ENCODE data around the gene MADD. TPM values are rescaled to one million over a fixed set of nuclear protein-coding genes. Genes with fewer than 3 reads are reported as not detected.

Gene MADD
- polyA plus RNA-seq, 1 donor from 2014 or later: 66.9 TPM

- TF ChIP-seq MXI1 (conservative IDR thresholded peaks at IDR 0.05; ENCODE audit: poor library complexity, severe bottlenecking) (no peak), TAF1 (IDR thresholded peaks at IDR 0.05; ENCODE audit: low read depth) (no peak), EP300 (conservative IDR thresholded peaks at IDR 0.05; ENCODE audit: poor library complexity, severe bottlenecking) (no peak), EZH2 (IDR thresholded peaks at IDR 0.05; ENCODE audit: borderline replicate concordance, insufficient read depth, low read length, poor library complexity, severe bottlenecking) (no peak), SMC3 (conservative IDR thresholded peaks at IDR 0.05; ENCODE audit: poor library complexity) (no peak), POLR2AphosphoS5 (IDR thresholded peaks at IDR 0.05) (no peak), RAD21 (conservative IDR thresholded peaks at IDR 0.05) (no peak)
- TF ChIP-seq, protein P1, sequence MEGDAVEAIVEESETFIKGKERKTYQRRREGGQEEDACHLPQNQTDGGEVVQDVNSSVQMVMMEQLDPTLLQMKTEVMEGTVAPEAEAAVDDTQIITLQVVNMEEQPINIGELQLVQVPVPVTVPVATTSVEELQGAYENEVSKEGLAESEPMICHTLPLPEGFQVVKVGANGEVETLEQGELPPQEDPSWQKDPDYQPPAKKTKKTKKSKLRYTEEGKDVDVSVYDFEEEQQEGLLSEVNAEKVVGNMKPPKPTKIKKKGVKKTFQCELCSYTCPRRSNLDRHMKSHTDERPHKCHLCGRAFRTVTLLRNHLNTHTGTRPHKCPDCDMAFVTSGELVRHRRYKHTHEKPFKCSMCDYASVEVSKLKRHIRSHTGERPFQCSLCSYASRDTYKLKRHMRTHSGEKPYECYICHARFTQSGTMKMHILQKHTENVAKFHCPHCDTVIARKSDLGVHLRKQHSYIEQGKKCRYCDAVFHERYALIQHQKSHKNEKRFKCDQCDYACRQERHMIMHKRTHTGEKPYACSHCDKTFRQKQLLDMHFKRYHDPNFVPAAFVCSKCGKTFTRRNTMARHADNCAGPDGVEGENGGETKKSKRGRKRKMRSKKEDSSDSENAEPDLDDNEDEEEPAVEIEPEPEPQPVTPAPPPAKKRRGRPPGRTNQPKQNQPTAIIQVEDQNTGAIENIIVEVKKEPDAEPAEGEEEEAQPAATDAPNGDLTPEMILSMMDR (IDR thresholded peaks at IDR 0.05; ENCODE audit: poor library complexity, severe bottlenecking): no peak
- TF ChIP-seq, protein P2, sequence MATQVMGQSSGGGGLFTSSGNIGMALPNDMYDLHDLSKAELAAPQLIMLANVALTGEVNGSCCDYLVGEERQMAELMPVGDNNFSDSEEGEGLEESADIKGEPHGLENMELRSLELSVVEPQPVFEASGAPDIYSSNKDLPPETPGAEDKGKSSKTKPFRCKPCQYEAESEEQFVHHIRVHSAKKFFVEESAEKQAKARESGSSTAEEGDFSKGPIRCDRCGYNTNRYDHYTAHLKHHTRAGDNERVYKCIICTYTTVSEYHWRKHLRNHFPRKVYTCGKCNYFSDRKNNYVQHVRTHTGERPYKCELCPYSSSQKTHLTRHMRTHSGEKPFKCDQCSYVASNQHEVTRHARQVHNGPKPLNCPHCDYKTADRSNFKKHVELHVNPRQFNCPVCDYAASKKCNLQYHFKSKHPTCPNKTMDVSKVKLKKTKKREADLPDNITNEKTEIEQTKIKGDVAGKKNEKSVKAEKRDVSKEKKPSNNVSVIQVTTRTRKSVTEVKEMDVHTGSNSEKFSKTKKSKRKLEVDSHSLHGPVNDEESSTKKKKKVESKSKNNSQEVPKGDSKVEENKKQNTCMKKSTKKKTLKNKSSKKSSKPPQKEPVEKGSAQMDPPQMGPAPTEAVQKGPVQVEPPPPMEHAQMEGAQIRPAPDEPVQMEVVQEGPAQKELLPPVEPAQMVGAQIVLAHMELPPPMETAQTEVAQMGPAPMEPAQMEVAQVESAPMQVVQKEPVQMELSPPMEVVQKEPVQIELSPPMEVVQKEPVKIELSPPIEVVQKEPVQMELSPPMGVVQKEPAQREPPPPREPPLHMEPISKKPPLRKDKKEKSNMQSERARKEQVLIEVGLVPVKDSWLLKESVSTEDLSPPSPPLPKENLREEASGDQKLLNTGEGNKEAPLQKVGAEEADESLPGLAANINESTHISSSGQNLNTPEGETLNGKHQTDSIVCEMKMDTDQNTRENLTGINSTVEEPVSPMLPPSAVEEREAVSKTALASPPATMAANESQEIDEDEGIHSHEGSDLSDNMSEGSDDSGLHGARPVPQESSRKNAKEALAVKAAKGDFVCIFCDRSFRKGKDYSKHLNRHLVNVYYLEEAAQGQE (IDR thresholded peaks at IDR 0.05; ENCODE audit: borderline replicate concordance): no peak
- H3K27me3 ChIP-seq (ENCODE audit: insufficient read depth, low read depth, low read length): no peaks in the 10 kb centered on the region
Measured at GRCh38 chr11:47352556-47352955, 82.6 kb downstream of the MADD start, which contains the start of gene MYBPC3. Gene MYBPC3, minus strand, starts transcription at chr11:47352702. Its CDS starts 55 bp downstream, at chr11:47352647.

GRCh38 chr11:47353978-47354774 is 84.2 kb downstream of the MADD start:
- Histone ChIP-seq H4K20me1 (ENCODE audit: insufficient read depth) (no peaks in the 10 kb centered on the region), H3K9ac (ENCODE audit: low read length) (no peak overlapping the region), H3K9me3 (ENCODE audit: low read length) (no peaks in the 10 kb centered on the region), H3K4me3 (ENCODE audit: low read length) (no peak overlapping the region), H3F3A (ENCODE audit: insufficient read depth, low read length, poor library complexity, severe bottlenecking) (no peaks in the 10 kb centered on the region), H3K27ac (ENCODE audit: low read length) (no peak overlapping the region), H3K36me3 (ENCODE audit: insufficient read depth, low read length) (no peaks in the 10 kb centered on the region), H3K4me2 (ENCODE audit: low read length) (no peak overlapping the region), H3K79me2 (replicated peaks; ENCODE audit: insufficient read depth, low read length) (no peaks in the 10 kb centered on the region), H2AFZ (ENCODE audit: low read depth, low read length) (no peak overlapping the region), H3K9me2 (ENCODE audit: insufficient read depth, low read length) (no peaks in the 10 kb centered on the region), H3K27me3 (ENCODE audit: insufficient read depth, low read depth, low read length) (no peaks in the 10 kb centered on the region)
- TF ChIP-seq POLR2AphosphoS5 (IDR thresholded peaks at IDR 0.05) (no peak), RAD21 (conservative IDR thresholded peaks at IDR 0.05) (no peak), TAF1 (IDR thresholded peaks at IDR 0.05; ENCODE audit: low read depth) (no peak), EZH2 (IDR thresholded peaks at IDR 0.05; ENCODE audit: borderline replicate concordance, insufficient read depth, low read length, poor library complexity, severe bottlenecking) (no peak), SMC3 (conservative IDR thresholded peaks at IDR 0.05; ENCODE audit: poor library complexity) (no peak), EP300 (conservative IDR thresholded peaks at IDR 0.05; ENCODE audit: poor library complexity, severe bottlenecking) (no peak), MXI1 (conservative IDR thresholded peaks at IDR 0.05; ENCODE audit: poor library complexity, severe bottlenecking) (no peak)
- TF ChIP-seq, protein P1 (IDR thresholded peaks at IDR 0.05; ENCODE audit: poor library complexity, severe bottlenecking): no peak
- TF ChIP-seq, protein P2 (IDR thresholded peaks at IDR 0.05; ENCODE audit: borderline replicate concordance): no peak

More at GRCh38 chr11:47352556-47352955, 82.6 kb downstream of the MADD start, which contains the start of gene MYBPC3:
- no peaks in the 10 kb centered on the region for H3K79me2 ChIP-seq (replicated peaks; ENCODE audit: insufficient read depth, low read length)
- no peak within 1 kb of the TSS for H3K27ac ChIP-seq (ENCODE audit: low read length)
- H3K36me3 ChIP-seq (ENCODE audit: insufficient read depth, low read length): no peaks in the 10 kb centered on the region
- no peak within 1 kb of the TSS for H3K9ac ChIP-seq (ENCODE audit: low read length)
- no peaks in the 10 kb centered on the region for H3F3A ChIP-seq (ENCODE audit: insufficient read depth, low read length, poor library complexity, severe bottlenecking)
- H3K4me3 ChIP-seq (ENCODE audit: low read length): no peak within 1 kb of the TSS
- H3K9me3 ChIP-seq (ENCODE audit: low read length): no peaks in the 10 kb centered on the region
- no peaks in the 10 kb centered on the region for H4K20me1 ChIP-seq (ENCODE audit: insufficient read depth)
- H2AFZ ChIP-seq (ENCODE audit: low read depth, low read length): no peak within 1 kb of the TSS
- H3K4me2 ChIP-seq (ENCODE audit: low read length): no peak within 1 kb of the TSS
- H3K9me2 ChIP-seq (ENCODE audit: insufficient read depth, low read length): no peaks in the 10 kb centered on the region
